HCT116 (cell line): ENCODE measurements around the gene SLC24A3. TPM values are rescaled to one million over a fixed set of nuclear protein-coding genes. Genes with fewer than 3 reads are reported as not detected.

Source experiments
- ATAC-seq: fragments of 200-7000 bp; cut with Tn5 transposase; 2 replicates; pipeline ENCODE4 v1.9.1; 2020; ENCODE audit warnings: mild to moderate bottlenecking, moderate library complexity
- BruUV-seq: library from RNA; stranded (reverse); fragments of 400-500 nt; replicated peaks from 2 replicates; lab custom pipeline; 2021; lab: Mats Ljungman, UMichigan
- CTCF ChIA-PET: fragments of 300-600 bp; sonication (Branson Sonifier 250); formaldehyde crosslinking; loops from one replicate; lab custom pipeline; 2021; ENCODE audit warnings: antibody characterized with exemption; lab: Charles Lee
- POLR2A ChIA-PET: fragments of 300-600, 350-600 bp; sonication (Branson Sonifier 250); formaldehyde crosslinking; loops from one replicate; lab custom pipeline; 2021; ENCODE audit warnings: antibody characterized with exemption; lab: Charles Lee
- RAD21 ChIA-PET, 2 experiments: fragments of 300-600 bp; sonication (Branson Sonifier 250); formaldehyde crosslinking; loops; one replicate each; lab custom pipeline; 2023; ENCODE audit warnings: low total read pairs in 2 of 2; ENCODE audit not compliant: uncharacterized antibody in 2 of 2, unreplicated experiment in 2 of 2, low non-redundant PET in 1 of 2; lab: Charles Lee
- DNase-seq: peaks from one replicate; pipeline ENCODE4 v3.0.0-alpha.2; 2010; ENCODE audit warnings: low read depth, low spot score
- H2AFZ ChIP-seq: fragments of 200-600 bp; shearing (Covaris generic), sonication (generic); 2 replicates; pipeline ENCODE4 v1.6.1; 2017; ENCODE audit warnings: low read depth, mixed run types, mixed read lengths, antibody characterized with exemption, low read length; ENCODE audit not compliant: poor library complexity, severe bottlenecking
- H3K27ac ChIP-seq: 2 replicates; pipeline ENCODE4 v1.5.1; 2012; ENCODE audit warnings: low read depth, low read length
- H3K27me3 ChIP-seq: fragments of 200-600 bp; sonication (generic); 2 replicates; pipeline ENCODE4 v1.6.1; 2016; ENCODE audit warnings: mixed run types, low read length, mixed read lengths; ENCODE audit not compliant: insufficient read depth
- H3K36me3 ChIP-seq, 2 experiments: fragments of 200-500 bp in 1 of 2; fragments of 200-600 bp in 1 of 2; sonication (Bioruptor generic) in 1 of 2; sonication (generic) in 1 of 2; 2 replicates each; pipeline versions ENCODE4 v1.5.1 to v1.6.1; 2014 to 2016; ENCODE audit warnings: low read length in 2 of 2, inconsistent platforms in 1 of 2, mixed read lengths in 1 of 2, mixed run types in 1 of 2; ENCODE audit not compliant: insufficient read depth in 2 of 2, control insufficient read depth in 1 of 2
- H3K4me1 ChIP-seq, 2 experiments: fragments of 200-600 bp in 1 of 2; sonication (generic) in 1 of 2; 2 replicates each; pipeline versions ENCODE4 v1.5.1 to v1.6.1; 2012 to 2017; ENCODE audit warnings: low read length in 2 of 2, inconsistent platforms in 1 of 2, mild to moderate bottlenecking in 1 of 2, mixed read lengths in 1 of 2, mixed run types in 1 of 2, moderate library complexity in 1 of 2; ENCODE audit not compliant: insufficient read depth in 2 of 2, control insufficient read depth in 1 of 2
- H3K4me2 ChIP-seq: fragments of 200-600 bp; sonication (generic); 2 replicates; pipeline ENCODE4 v1.6.1; 2017; ENCODE audit warnings: mixed run types, low read length, mixed read lengths
- H3K4me3 ChIP-seq, 2 experiments: fragments of 200-600 bp in 1 of 2; sonication (generic) in 1 of 2; replicated peaks in 1 of 2; 2 replicates each; pipeline ENCODE4 v1.5.1; 2011 to 2016; ENCODE audit warnings: low read length in 2 of 2, control low read depth in 1 of 2, low read depth in 1 of 2, mild to moderate bottlenecking in 1 of 2, mixed read lengths in 1 of 2, mixed run types in 1 of 2
- H3K79me2 ChIP-seq: fragments of 200-600 bp; sonication (generic); 2 replicates; pipeline ENCODE4 v1.6.1; 2017; ENCODE audit warnings: mild to moderate bottlenecking, mixed run types, low read length, moderate library complexity, mixed read lengths; ENCODE audit not compliant: insufficient read depth
- H3K9ac ChIP-seq: fragments of 200-600 bp; sonication (generic); 2 replicates; pipeline ENCODE4 v1.6.1; 2016; ENCODE audit warnings: low read length, mixed read lengths
- H3K9me2 ChIP-seq: fragments of 200-600 bp; sonication (generic), shearing (Covaris generic); 2 replicates; pipeline ENCODE4 v1.6.1; 2017; ENCODE audit warnings: mixed run types, mild to moderate bottlenecking, moderate library complexity; ENCODE audit not compliant: insufficient read depth
- H3K9me3 ChIP-seq, 2 experiments: fragments of 200-500 bp in 1 of 2; fragments of 200-600 bp in 1 of 2; sonication (Bioruptor generic) in 1 of 2; sonication (generic) in 1 of 2; 2 replicates each; pipeline ENCODE4 v1.6.1; 2014 to 2017; ENCODE audit warnings: low read length in 2 of 2, mixed read lengths in 2 of 2, inconsistent platforms in 1 of 2, low read depth in 1 of 2, mild to moderate bottlenecking in 1 of 2, mixed run types in 1 of 2, moderate library complexity in 1 of 2; ENCODE audit not compliant: control insufficient read depth in 1 of 2, insufficient read depth in 1 of 2
- H4K20me1 ChIP-seq: fragments of 200-600 bp; sonication (generic), shearing (Covaris generic); 2 replicates; pipeline ENCODE4 v1.6.1; 2017; ENCODE audit warnings: mixed run types, mild to moderate bottlenecking, moderate library complexity; ENCODE audit not compliant: insufficient read depth
- CBX3 ChIP-seq: IDR thresholded peaks from 2 replicates; pipeline ENCODE4 v1.6.1; 2012; ENCODE audit warnings: low read depth
- CEBPB ChIP-seq: IDR thresholded peaks from 2 replicates; pipeline ENCODE4 v1.6.1; 2012; ENCODE audit warnings: low read depth
- EGR1 ChIP-seq: IDR thresholded peaks from 2 replicates; pipeline ENCODE4 v1.6.1; 2012; ENCODE audit warnings: low read depth
- EZH2 ChIP-seq: fragments of 200-600 bp; sonication (generic); IDR thresholded peaks from 2 replicates; pipeline ENCODE4 v1.6.1; 2017; ENCODE audit warnings: antibody characterized with exemption, mixed run types
- EZH2phosphoT487 ChIP-seq: fragments of 200-600 bp; IDR thresholded peaks from 2 replicates; pipeline ENCODE4 v1.6.1; 2018; ENCODE audit warnings: antibody characterized with exemption, borderline replicate concordance
- JUND ChIP-seq: IDR thresholded peaks from 2 replicates; pipeline ENCODE4 v1.6.1; 2012
- MAX ChIP-seq: IDR thresholded peaks from 2 replicates; pipeline ENCODE4 v1.6.1; 2012
- POLR2A ChIP-seq: IDR thresholded peaks from 2 replicates; pipeline ENCODE4 v1.7.0; 2011; ENCODE audit warnings: borderline replicate concordance; ENCODE audit not compliant: insufficient read depth, insufficient read length; ENCODE audit errors: extremely low read depth
- POLR2AphosphoS5 ChIP-seq: IDR thresholded peaks from 2 replicates; pipeline ENCODE4 v1.6.1; 2011; ENCODE audit warnings: mild to moderate bottlenecking, low read depth, low read length, moderate library complexity
- RAD21 ChIP-seq: IDR thresholded peaks from 2 replicates; pipeline ENCODE4 v1.6.1; 2012; ENCODE audit warnings: low read depth, mild to moderate bottlenecking
- REST ChIP-seq: IDR thresholded peaks from 2 replicates; pipeline ENCODE4 v1.6.1; 2012; ENCODE audit warnings: low read depth
- SRF ChIP-seq: IDR thresholded peaks from 2 replicates; pipeline ENCODE4 v1.6.1; 2012; ENCODE audit warnings: low read depth
- TCF7L2 ChIP-seq: IDR thresholded peaks from 2 replicates; pipeline ENCODE4 v1.7.0; 2011; ENCODE audit warnings: borderline replicate concordance, inconsistent platforms; ENCODE audit not compliant: insufficient read depth, insufficient read length; ENCODE audit errors: extremely low read depth
- YY1 ChIP-seq: IDR thresholded peaks from 2 replicates; pipeline ENCODE4 v1.6.1; 2011; ENCODE audit warnings: low read length, low read depth, moderate library complexity, mild to moderate bottlenecking; ENCODE audit not compliant: insufficient replicate concordance; ENCODE audit errors: extremely low read depth
- ZNF274 ChIP-seq: fragments of 200-500 bp; sonication (Bioruptor generic); IDR thresholded peaks from 2 replicates; pipeline ENCODE4 v1.6.1; 2014; ENCODE audit warnings: mild to moderate bottlenecking, low read depth, low read length, inconsistent platforms
- intact Hi-C: fragments of 100-400 bp; cut with micrococcal nuclease; formaldehyde crosslinking; loops from 2 replicates; pipeline ENCODE4 v1.10.0; 2022
- total RNA-seq: library from RNA; stranded (reverse); gene quantifications from one replicate; pipeline ENCODE4 v1.2.1, GENCODE V29; 2021; ENCODE audit not compliant: unreplicated experiment
- TF ChIP-seq, protein P1 (sequence below): IDR thresholded peaks from 2 replicates; pipeline ENCODE4 v1.6.1; 2012
- TF ChIP-seq, protein P2 (sequence below): IDR thresholded peaks from 2 replicates; pipeline ENCODE4 v1.6.1; 2011; ENCODE audit warnings: mild to moderate bottlenecking, low read length, moderate library complexity; ENCODE audit not compliant: insufficient replicate concordance; ENCODE audit errors: extremely low read depth
- TF ChIP-seq, protein P3 (sequence below), 3 experiments: fragments of 200-600 bp in 1 of 3; sonication (generic) in 1 of 3; IDR thresholded peaks in 2 of 3; conservative IDR thresholded peaks in 1 of 3; 2 replicates each; pipeline ENCODE4 v1.5.1; 2012 to 2017; ENCODE audit warnings: low read depth in 2 of 3, low read length in 2 of 3, antibody characterized with exemption in 1 of 3, borderline replicate concordance in 1 of 3, control low read depth in 1 of 3, mild to moderate bottlenecking in 1 of 3, mixed read lengths in 1 of 3, mixed run types in 1 of 3, moderate library complexity in 1 of 3; ENCODE audit not compliant: insufficient read depth in 1 of 3

Gene SLC24A3
- total RNA-seq, 1 experiment from 2014 or later, result not detected

DNA sequence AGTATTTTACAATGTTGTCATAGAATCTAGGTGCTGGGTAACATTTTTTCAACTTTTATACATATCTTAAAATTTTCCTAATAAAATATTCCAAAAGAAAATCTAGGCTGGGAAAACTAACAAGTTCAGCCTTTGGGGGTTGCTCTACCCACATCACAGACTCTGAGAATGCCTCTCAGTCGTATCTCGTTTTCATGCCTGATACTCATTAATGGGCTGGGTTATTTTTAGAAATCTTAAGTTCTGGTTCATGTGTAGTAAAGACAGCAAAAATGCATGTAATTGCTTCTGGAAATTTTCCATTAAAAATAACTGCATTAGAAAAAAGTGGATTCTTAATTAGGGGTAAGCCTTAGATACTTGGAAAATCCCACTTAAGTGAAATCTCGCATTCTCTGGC lies 149.3 kb downstream of the SLC24A3 start:
- H3K9ac ChIP-seq, result no peak overlapping the region
- no peak overlapping the region for H3K27ac ChIP-seq
- no peak overlapping the region for H2AFZ ChIP-seq
- no peaks in the 10 kb centered on the region for H3K27me3 ChIP-seq
- no peaks in the 10 kb centered on the region for H3K79me2 ChIP-seq
- no peak overlapping the region for H3K4me2 ChIP-seq
- no peaks in the 10 kb centered on the region for H4K20me1 ChIP-seq
- intact Hi-C loops, result no loop called here
- CTCF ChIA-PET, result no interaction called here
- no peaks in the 10 kb centered on the region for H3K4me1 ChIP-seq
- H3K9me2 ChIP-seq, result no peaks in the 10 kb centered on the region
- RAD21 ChIA-PET, result no interaction called here
- DNase-seq (no peak), ATAC-seq (no peak)
- TF ChIP-seq, protein P1, sequence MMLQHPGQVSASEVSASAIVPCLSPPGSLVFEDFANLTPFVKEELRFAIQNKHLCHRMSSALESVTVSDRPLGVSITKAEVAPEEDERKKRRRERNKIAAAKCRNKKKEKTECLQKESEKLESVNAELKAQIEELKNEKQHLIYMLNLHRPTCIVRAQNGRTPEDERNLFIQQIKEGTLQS, result no peak
- TF ChIP-seq, protein P2, sequence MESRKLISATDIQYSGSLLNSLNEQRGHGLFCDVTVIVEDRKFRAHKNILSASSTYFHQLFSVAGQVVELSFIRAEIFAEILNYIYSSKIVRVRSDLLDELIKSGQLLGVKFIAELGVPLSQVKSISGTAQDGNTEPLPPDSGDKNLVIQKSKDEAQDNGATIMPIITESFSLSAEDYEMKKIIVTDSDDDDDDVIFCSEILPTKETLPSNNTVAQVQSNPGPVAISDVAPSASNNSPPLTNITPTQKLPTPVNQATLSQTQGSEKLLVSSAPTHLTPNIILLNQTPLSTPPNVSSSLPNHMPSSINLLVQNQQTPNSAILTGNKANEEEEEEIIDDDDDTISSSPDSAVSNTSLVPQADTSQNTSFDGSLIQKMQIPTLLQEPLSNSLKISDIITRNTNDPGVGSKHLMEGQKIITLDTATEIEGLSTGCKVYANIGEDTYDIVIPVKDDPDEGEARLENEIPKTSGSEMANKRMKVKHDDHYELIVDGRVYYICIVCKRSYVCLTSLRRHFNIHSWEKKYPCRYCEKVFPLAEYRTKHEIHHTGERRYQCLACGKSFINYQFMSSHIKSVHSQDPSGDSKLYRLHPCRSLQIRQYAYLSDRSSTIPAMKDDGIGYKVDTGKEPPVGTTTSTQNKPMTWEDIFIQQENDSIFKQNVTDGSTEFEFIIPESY, result no peak
- TF ChIP-seq CEBPB (no peak), RAD21 (no peak), TCF7L2 (no peak), POLR2AphosphoS5 (no peak), MAX (no peak), ZNF274 (no peak), CBX3 (no peak), SRF (no peak), JUND (no peak), EZH2phosphoT487 (no peak), EZH2 (no peak), REST (no peak), POLR2A (no peak), EGR1 (no peak), YY1 (no peak)
- TF ChIP-seq, protein P3, sequence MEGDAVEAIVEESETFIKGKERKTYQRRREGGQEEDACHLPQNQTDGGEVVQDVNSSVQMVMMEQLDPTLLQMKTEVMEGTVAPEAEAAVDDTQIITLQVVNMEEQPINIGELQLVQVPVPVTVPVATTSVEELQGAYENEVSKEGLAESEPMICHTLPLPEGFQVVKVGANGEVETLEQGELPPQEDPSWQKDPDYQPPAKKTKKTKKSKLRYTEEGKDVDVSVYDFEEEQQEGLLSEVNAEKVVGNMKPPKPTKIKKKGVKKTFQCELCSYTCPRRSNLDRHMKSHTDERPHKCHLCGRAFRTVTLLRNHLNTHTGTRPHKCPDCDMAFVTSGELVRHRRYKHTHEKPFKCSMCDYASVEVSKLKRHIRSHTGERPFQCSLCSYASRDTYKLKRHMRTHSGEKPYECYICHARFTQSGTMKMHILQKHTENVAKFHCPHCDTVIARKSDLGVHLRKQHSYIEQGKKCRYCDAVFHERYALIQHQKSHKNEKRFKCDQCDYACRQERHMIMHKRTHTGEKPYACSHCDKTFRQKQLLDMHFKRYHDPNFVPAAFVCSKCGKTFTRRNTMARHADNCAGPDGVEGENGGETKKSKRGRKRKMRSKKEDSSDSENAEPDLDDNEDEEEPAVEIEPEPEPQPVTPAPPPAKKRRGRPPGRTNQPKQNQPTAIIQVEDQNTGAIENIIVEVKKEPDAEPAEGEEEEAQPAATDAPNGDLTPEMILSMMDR (IDR thresholded peaks at IDR 0.05 in 2 of 3, conservative IDR thresholded peaks at IDR 0.05 in 1 of 3; ENCODE audit: borderline replicate concordance in 1 of 3, insufficient read depth in 1 of 3, low read depth in 2 of 3, low read length in 2 of 3), result no peak
- POLR2A ChIA-PET, result no interaction called here
- no peak overlapping the region for H3K4me3 ChIP-seq
- H3K9me3 ChIP-seq, result peaks cover 0 to 6% of the 10 kb centered on the region in 2 experiments; a peak in 2 of 4 replicates
- no peaks in the 10 kb centered on the region for H3K36me3 ChIP-seq
- no TSS peak for BruUV-seq
